ENCODE measurements around the gene OTULIN. TPM values are rescaled to one million over a fixed set of nuclear protein-coding genes. Genes with fewer than 3 reads are reported as not detected.

The OTULIN gene
- total and polyA plus RNA-seq, 2 experiments from 2014 or later, result 24.3 to 43.9 TPM

GRCh38 chr5:14738050-14738449, 73.5 kb downstream of the OTULIN start:
- Histone ChIP-seq H2AFZ (no peak overlapping the region), H3K4me2 (no peak overlapping the region), H3K27me3 (ENCODE audit: insufficient read depth) (no peaks in the 10 kb centered on the region), H3K4me3 (no peak overlapping the region), H3K27ac (ENCODE audit: low read depth) (no peak overlapping the region), H3K9me2 (ENCODE audit: insufficient read depth) (no peaks in the 10 kb centered on the region), H3K79me2 (replicated peaks; ENCODE audit: insufficient read depth) (no peaks in the 10 kb centered on the region), H3F3A (replicated peaks; ENCODE audit: low read depth) (no peaks in the 10 kb centered on the region), H4K20me1 (replicated peaks; ENCODE audit: insufficient read depth) (no peaks in the 10 kb centered on the region), H3K4me1 (ENCODE audit: insufficient read depth) (peaks cover 31% of the 10 kb centered on the region), H3K36me3 (ENCODE audit: insufficient read depth) (no peaks in the 10 kb centered on the region)
- H3K4me3 Mint-ChIP-seq, result no peak overlapping the region
- TF ChIP-seq CTCF (conservative IDR thresholded peaks at IDR 0.05; ENCODE audit: low read depth in 2 of 2) (no peak), STAT1 (IDR thresholded peaks at IDR 0.05; ENCODE audit: unreplicated experiment) (no peak), EZH2phosphoT487 (IDR thresholded peaks at IDR 0.05; ENCODE audit: unreplicated experiment) (no peak)
- 0 out of 3 replicates have a peak, but pooled peaks cover 4% of the 10 kb centered on the region for H3K36me3 Mint-ChIP-seq (ENCODE audit: low read depth)
- DNase-seq (ENCODE audit: low spot score) (no peak), ATAC-seq (no peak)
- H3K9me3 Mint-ChIP-seq, result no peaks in the 10 kb centered on the region
- H3K4me1 Mint-ChIP-seq, result peaks cover 31% of the 10 kb centered on the region
- peaks cover 10% of the 10 kb centered on the region for H3K27me3 Mint-ChIP-seq (ENCODE audit: insufficient read depth, low read depth, poor library complexity)
- no peak overlapping the region for H3K27ac Mint-ChIP-seq

GRCh38 chr5:14739538-14739937, 75.0 kb downstream of the OTULIN start:
- H3K79me2 ChIP-seq (replicated peaks; ENCODE audit: insufficient read depth), result no peaks in the 10 kb centered on the region
- no peak overlapping the region for H3K4me2 ChIP-seq
- H2AFZ ChIP-seq, result no peak overlapping the region
- no peak for TF ChIP-seq STAT1 (IDR thresholded peaks at IDR 0.05; ENCODE audit: unreplicated experiment)
- TF ChIP-seq ZNF331 (CRISPR knock-in tag; IDR thresholded peaks at IDR 0.05; ENCODE audit: low read depth), result no peak
- TF ChIP-seq CREB1 (CRISPR knock-in tag; IDR thresholded peaks at IDR 0.05; ENCODE audit: low read depth), result no peak
- no peak for TF ChIP-seq EZH2phosphoT487 (IDR thresholded peaks at IDR 0.05; ENCODE audit: unreplicated experiment)
- no peak for TF ChIP-seq NANOG (IDR thresholded peaks at IDR 0.05; ENCODE audit: borderline replicate concordance)
- TF ChIP-seq ETS1 (IDR thresholded peaks at IDR 0.05), result no peak
- TF ChIP-seq POLR2AphosphoS5 (IDR thresholded peaks at IDR 0.05; ENCODE audit: low read depth), result no peak
- TF ChIP-seq REST (IDR thresholded peaks at IDR 0.05; ENCODE audit: unreplicated experiment), result no peak
- TF ChIP-seq CTCF (conservative IDR thresholded peaks at IDR 0.05; ENCODE audit: low read depth in 2 of 2), result no peak
- no peak for DNase-seq (ENCODE audit: low spot score)
- ATAC-seq, result no peak
- no peaks in the 10 kb centered on the region for H3K36me3 ChIP-seq (ENCODE audit: insufficient read depth)
- H3F3A ChIP-seq (replicated peaks; ENCODE audit: low read depth), result no peaks in the 10 kb centered on the region
- Mint-ChIP-seq H3K4me3 (no peak overlapping the region), H3K9me3 (no peaks in the 10 kb centered on the region), H3K4me1 (peaks cover 35% of the 10 kb centered on the region), H3K27me3 (ENCODE audit: insufficient read depth, low read depth, poor library complexity) (peaks cover 4% of the 10 kb centered on the region), H3K36me3 (ENCODE audit: low read depth) (0 out of 3 replicates have a peak, but pooled peaks cover 4% of the 10 kb centered on the region), H3K27ac (no peak overlapping the region)
- no peak overlapping the region for H3K27ac ChIP-seq (ENCODE audit: low read depth)
- H3K9me2 ChIP-seq (ENCODE audit: insufficient read depth), result no peaks in the 10 kb centered on the region
- H4K20me1 ChIP-seq (replicated peaks; ENCODE audit: insufficient read depth), result no peaks in the 10 kb centered on the region
- H3K4me3 ChIP-seq, result no peak overlapping the region
- H3K4me1 ChIP-seq (ENCODE audit: insufficient read depth), result peaks cover 31% of the 10 kb centered on the region
- no peaks in the 10 kb centered on the region for H3K27me3 ChIP-seq (ENCODE audit: insufficient read depth)

All from GM23338 (cell line).